ENCODE results near the gene MED13L.
"Not testable (repeated sequence)": the region's sequence is repeated elsewhere in the genome, so short reads cannot be mapped to it uniquely, and the experiment has no call there.

The MED13L gene

GRCh38 chr12:116043659-116044535 lies 233.6 kb downstream of the MED13L start:
- Mint-ChIP-seq H3K27ac (no peak overlapping the region), H3K4me1 (peaks cover 29% of the 10 kb centered on the region), H3K36me3 (ENCODE audit: low read depth) (peaks cover 22% of the 10 kb centered on the region), H3K4me3 (no peak overlapping the region), H3K9me3 (no peaks in the 10 kb centered on the region), H3K27me3 (ENCODE audit: low read depth, poor library complexity) (no peaks in the 10 kb centered on the region)
- TF ChIP-seq, protein P1, sequence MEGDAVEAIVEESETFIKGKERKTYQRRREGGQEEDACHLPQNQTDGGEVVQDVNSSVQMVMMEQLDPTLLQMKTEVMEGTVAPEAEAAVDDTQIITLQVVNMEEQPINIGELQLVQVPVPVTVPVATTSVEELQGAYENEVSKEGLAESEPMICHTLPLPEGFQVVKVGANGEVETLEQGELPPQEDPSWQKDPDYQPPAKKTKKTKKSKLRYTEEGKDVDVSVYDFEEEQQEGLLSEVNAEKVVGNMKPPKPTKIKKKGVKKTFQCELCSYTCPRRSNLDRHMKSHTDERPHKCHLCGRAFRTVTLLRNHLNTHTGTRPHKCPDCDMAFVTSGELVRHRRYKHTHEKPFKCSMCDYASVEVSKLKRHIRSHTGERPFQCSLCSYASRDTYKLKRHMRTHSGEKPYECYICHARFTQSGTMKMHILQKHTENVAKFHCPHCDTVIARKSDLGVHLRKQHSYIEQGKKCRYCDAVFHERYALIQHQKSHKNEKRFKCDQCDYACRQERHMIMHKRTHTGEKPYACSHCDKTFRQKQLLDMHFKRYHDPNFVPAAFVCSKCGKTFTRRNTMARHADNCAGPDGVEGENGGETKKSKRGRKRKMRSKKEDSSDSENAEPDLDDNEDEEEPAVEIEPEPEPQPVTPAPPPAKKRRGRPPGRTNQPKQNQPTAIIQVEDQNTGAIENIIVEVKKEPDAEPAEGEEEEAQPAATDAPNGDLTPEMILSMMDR (IDR thresholded peaks at IDR 0.05), result no peak
- DNase-seq, result no peak

DNA sequence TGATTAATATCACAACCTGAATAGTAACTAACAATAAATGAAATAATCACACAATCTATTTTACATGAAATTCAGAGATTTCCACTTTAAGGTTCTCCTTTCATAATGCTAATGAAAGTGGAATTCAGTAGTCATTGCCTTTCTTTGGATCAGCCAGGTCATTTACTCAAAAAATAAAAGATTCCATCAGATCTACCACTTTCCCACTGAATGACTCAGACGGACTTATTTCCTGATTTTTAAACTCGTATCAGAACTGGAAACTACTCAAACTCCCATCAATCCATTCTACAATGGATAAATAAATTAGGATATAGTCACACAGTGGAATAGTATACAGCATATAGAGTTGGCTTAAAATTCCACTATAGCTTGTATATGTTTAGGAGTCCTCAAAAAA lies 237.1 kb downstream of the MED13L start:
- Mint-ChIP-seq H3K9me3 (no peaks in the 10 kb centered on the region), H3K27me3 (ENCODE audit: low read depth, poor library complexity) (no peaks in the 10 kb centered on the region), H3K4me1 (peaks cover 16% of the 10 kb centered on the region), H3K4me3 (no peak overlapping the region), H3K36me3 (ENCODE audit: low read depth) (peaks cover 22% of the 10 kb centered on the region), H3K27ac (no peak overlapping the region)
- TF ChIP-seq, protein P1 (IDR thresholded peaks at IDR 0.05), result no peak
- no peak for DNase-seq

GRCh38 chr12:116039081-116039480 lies 238.4 kb downstream of the MED13L start:
- H3K4me1 Mint-ChIP-seq, result peaks cover 17% of the 10 kb centered on the region
- peaks cover 26% of the 10 kb centered on the region for H3K36me3 Mint-ChIP-seq (ENCODE audit: low read depth)
- H3K27ac Mint-ChIP-seq, result no peak overlapping the region
- H3K27me3 Mint-ChIP-seq (ENCODE audit: low read depth, poor library complexity), result no peaks in the 10 kb centered on the region
- H3K9me3 Mint-ChIP-seq, result no peaks in the 10 kb centered on the region
- no peak for DNase-seq
- TF ChIP-seq, protein P1 (IDR thresholded peaks at IDR 0.05), result no peak
- H3K4me3 Mint-ChIP-seq, result no peak overlapping the region

- H3K4me1 Mint-ChIP-seq, result peaks cover 9% of the 10 kb centered on the region
- H3K9me3 Mint-ChIP-seq, result no peaks in the 10 kb centered on the region
- no peaks in the 10 kb centered on the region for H3K27me3 Mint-ChIP-seq (ENCODE audit: low read depth, poor library complexity)
- H3K4me3 Mint-ChIP-seq, result no peak overlapping the region
- H3K36me3 Mint-ChIP-seq (ENCODE audit: low read depth), result peaks cover 31% of the 10 kb centered on the region
- TF ChIP-seq, protein P1 (IDR thresholded peaks at IDR 0.05), result no peak
- no peak for DNase-seq
- peak overlapping the region; percentile 29 for H3K27ac Mint-ChIP-seq
These were observed 239.3 kb downstream of the MED13L start for GRCh38 chr12:116037941-116038837.

DNA sequence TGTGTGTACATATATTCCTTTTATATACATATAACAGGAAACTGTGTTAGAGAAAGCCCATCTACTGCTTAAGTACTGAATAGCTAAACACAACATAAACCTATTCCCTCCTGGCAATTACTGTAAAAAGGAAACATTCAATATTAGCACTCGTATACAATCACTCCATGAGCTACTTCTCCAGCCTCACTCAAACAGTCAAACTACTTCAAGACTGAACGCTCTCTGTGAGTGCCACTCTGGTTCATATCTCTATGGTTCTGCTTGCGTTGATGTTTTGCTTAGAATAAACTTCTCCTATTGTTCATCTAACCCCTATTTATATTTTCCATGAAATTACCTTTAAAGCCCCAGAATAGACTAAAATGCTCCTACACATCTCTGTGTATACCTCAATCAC lies 243.7 kb downstream of the MED13L start:
- H3K27ac Mint-ChIP-seq, result no peak overlapping the region
- peaks cover 10% of the 10 kb centered on the region for H3K4me1 Mint-ChIP-seq
- H3K9me3 Mint-ChIP-seq, result peaks cover 16% of the 10 kb centered on the region
- H3K27me3 Mint-ChIP-seq (ENCODE audit: low read depth, poor library complexity), result no peaks in the 10 kb centered on the region
- H3K4me3 Mint-ChIP-seq, result no peak overlapping the region
- H3K36me3 Mint-ChIP-seq (ENCODE audit: low read depth), result peaks cover 27% of the 10 kb centered on the region
- DNase-seq, result no peak
- TF ChIP-seq, protein P1 (IDR thresholded peaks at IDR 0.05), result no peak

DNA sequence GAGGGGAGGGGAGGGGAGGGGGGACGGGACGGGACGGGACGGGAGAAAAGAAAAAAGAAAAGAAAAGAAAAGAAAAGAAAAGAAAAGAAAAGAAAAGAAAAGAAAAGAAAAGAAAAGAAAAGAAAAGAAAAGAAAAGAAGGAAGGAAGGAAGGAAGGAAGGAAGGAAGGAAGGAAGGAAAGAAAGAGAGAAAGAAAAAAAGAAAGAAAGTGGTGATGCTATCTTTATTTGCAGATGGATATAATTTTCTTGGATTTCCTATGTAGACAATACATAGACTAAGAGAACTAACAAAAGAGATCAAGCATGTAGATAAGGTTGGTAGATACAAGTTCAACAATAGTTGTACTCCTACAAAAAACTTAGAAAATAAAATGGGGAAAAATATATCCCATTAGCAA lies 245.9 kb downstream of the MED13L start:
- H3K36me3 Mint-ChIP-seq (ENCODE audit: low read depth), result peaks cover 27% of the 10 kb centered on the region

More for the DNA sequence above, 245.9 kb downstream of the MED13L start:
- H3K27me3 Mint-ChIP-seq (ENCODE audit: low read depth, poor library complexity); H3K4me3 Mint-ChIP-seq; H3K27ac Mint-ChIP-seq; DNase-seq: not testable (repeated sequence)
- H3K4me1 Mint-ChIP-seq, result peaks cover 12% of the 10 kb centered on the region
- H3K9me3 Mint-ChIP-seq, result peaks cover 16% of the 10 kb centered on the region

Data from nephron progenitor cell (in vitro differentiated cells).